Limb (tissue), 2 donors: ENCODE results near the gene POLDIP2.

Source experiments
- DNase-seq, 2 donors: peaks; one replicate each; pipeline ENCODE4 v3.0.0-alpha.2; 2016; ENCODE audit errors: extremely low spot score in 2 of 2

Gene POLDIP2, protein sequence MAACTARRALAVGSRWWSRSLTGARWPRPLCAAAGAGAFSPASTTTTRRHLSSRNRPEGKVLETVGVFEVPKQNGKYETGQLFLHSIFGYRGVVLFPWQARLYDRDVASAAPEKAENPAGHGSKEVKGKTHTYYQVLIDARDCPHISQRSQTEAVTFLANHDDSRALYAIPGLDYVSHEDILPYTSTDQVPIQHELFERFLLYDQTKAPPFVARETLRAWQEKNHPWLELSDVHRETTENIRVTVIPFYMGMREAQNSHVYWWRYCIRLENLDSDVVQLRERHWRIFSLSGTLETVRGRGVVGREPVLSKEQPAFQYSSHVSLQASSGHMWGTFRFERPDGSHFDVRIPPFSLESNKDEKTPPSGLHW

DNA sequence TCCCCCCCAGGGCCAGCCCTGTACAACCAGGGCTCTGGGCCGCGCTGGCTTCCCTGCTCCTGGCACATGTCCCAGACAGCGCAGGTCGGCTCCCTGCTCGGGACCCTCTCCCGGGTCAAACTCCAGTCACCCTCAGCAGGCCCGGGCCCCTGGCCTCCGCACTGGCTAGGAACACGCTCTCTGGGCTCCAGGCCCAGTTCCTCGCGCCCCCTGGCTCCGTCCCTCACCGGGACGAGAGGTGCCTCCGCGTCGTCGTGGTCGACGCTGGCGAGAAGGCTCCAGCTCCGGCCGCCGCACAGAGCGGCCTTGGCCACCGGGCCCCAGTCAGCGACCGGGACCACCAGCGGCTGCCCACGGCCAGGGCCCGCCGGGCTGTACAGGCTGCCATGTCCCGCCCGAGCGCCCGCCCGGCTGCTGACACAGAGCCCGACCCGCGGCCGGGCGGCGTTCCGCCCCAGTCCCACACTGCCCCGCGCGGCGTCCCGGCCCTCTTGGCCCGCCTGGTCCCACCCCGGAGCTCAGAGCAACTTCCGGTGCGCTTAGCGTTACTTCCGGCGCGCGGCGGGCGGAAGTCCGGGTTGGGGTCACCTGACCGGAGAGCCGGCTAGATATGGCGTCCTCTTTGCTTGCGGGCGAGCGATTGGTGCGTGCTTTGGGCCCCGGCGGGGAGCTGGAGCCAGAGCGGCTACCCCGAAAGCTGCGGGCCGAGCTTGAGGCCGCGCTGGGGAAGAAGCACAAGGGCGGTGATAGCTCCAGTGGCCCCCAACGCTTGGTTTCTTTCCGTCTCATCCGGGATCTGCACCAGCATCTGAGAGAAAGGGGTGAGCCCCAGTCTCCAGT is at the start of gene POLDIP2:
POLDIP2 (minus strand) TSS at position 467 of the 840 bp plus-strand sequence; CDS start at position 388, 79 bp downstream.
- peak; percentile 96 to 97 for DNase-seq

DNA sequence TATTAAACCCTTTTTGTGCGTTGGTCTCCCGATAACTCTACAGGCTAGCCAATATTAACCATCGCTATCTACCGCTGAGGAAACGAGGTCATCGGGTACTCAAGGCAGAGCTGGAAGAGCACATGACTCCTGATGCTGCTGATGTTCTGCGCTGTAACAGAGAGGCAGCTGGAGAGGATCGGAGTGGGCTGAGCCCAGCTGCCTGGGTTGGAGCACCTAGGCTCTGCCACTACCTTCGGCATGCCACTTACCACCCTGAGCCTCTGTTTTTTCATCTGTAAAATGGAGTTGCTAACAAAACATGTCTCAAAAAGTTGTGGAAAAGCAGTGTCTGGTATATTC is 49.1 kb upstream of the POLDIP2 start:
- DNase-seq = no peak

DNA sequence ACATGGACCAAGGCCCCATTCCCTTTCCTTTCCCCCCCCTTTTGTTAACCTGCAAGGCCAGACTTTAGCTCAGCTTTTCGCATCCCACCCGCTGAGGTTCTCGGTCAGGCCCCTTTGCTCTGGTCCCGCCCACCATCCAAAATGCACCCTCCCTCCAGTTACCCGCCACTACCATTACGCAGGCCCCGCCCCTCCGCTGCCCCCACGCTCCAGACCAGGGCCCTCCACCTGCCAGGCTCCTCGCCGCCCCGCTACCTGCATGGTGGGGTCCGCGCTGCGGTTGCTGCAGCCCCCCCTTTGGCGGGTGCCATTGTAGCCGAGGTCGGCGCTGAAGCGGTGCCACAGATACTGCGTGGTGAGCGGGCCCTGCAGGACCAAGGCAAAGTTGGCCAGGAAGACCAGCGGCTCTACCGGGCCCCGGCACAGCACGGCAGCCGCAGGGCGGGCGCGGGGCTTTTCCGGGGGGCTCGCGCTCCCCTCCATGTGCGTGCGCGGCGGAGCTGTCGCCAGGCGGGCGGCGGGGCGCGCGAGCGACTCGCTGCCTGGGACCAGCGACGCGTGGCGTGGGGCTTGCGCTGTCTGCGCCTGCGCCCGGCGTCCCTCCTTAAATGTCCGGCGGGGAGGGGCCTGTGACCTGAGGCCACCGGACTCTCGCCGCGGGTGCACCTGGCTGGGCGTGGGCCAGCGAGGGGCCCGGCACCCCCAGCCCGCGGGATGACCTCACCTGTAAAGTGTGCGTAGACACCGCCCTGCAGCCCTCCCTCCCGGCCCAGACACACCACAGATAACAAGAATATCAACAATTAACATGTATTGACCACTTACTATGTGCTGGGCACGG is 48.5 kb upstream of the POLDIP2 start, which contains the start of gene SLC46A1:
SLC46A1 (minus strand) TSS at position 581 of the 841 bp plus-strand sequence; CDS start at position 483, 98 bp downstream.
- DNase-seq = peak; percentile 32 to 80

DNA sequence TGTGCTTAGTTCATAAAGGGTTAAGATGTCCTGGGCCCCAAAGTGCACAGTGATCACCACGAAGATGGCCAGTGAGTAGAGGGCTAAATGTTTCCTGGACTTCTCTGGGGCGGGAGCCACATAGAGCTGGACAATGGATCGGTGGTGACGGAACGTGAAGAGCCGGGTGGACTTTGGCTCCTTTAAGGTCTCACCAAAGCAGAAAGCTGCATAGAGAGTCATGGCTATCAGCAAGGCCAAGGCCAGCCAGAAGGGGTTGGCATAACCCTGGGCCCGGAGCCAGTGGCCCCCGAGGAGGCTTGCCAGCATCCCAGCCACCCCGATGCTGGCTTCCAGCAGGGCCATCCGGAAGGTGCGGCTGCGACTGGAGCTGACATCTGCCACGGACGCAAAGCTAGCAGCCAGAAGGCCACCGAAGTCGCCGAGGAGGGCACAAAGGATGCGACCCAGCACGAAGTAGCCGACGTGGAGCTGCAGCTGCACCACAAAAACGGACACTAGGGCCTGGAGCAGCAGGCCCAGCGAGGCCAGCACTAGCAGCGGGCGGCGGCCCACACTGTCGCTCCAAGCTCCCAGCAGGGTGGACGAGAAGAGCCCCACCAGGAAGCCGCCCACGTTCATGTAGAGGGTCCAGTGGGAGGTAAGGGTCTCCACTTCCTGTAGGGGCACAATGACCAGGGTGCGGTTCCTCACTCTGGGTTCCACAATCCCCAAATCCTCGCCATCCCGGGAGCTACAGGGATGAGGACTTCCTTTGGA is 47.7 kb upstream of the POLDIP2 start:
- no peak for DNase-seq

DNA sequence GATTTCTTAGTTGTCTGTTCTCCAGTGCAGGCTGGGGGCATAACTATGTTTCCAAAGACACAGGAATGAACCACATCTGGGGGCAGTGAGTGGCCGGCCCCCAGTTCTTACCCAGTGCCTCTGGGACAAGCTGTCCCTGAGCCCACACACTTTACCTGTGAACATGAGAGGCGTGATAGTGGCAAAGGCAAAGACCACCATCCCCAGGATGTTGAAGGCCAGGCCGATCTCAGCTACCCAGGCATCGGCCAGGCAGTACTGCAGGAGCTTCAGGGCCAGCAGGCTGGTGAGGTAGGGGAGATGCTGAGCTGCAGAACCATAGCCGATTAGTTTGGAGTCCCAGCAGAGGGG is 47.1 kb upstream of the POLDIP2 start:
- DNase-seq = no peak

DNA sequence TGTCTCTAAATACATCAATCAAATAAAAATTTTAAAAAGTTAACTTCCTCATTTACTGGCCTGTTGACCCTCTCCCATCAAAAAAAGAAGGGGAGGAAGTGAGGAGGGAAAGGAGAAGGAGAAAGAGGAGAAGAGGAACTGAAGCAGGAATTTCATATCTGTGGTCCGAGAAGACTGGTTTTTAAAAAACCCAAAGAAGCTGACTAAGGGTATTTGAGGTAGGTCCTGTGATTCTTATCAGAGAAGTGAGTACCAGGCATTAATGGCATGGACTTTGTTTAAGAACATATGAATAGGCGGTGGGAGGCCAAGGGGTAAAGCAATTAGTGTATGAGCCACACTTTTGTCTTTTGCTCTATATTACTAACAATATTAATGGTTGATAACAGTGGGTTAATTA is 46.7 kb upstream of the POLDIP2 start:
- no peak for DNase-seq

DNA sequence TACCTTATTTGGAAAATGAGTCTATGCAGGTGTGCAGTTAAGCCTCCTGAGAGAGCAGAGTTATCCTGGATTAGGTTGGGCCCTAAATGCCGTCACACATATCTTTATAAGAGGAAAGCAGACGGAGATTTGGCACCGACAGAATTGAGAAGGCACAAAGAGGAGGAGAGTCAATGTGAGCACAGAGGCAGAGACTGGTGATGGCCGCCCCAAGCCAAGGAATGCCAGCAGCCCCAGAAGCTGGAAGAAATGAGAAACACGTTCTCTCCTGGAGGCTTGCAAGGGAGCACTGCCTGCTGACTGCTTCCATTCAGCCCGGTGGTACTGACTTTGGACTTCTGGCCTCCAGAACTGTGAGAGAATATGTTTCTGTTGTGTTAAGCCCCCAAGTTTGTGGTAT is 45.5 kb upstream of the POLDIP2 start:
- no peak for DNase-seq

DNA sequence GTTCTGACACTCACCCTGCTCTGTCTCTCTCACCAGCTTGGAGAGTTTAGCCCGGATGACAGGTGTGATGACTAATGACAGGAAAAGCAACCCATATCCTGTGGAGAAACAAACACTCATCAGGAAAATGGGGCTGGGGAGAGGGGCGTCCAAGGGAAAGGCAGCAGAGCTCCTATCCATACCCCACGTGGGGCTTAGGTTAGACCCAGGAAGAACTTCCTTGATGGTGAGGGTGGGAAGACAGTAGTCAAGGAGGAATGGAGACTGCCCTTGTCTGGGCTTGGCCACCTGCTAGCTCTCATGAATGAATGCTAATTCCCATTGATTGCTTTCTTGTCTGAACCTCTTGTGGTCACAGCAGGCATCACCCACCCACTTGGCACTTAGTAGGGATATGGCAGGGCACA is 44.9 kb upstream of the POLDIP2 start:
- no peak for DNase-seq

DNA sequence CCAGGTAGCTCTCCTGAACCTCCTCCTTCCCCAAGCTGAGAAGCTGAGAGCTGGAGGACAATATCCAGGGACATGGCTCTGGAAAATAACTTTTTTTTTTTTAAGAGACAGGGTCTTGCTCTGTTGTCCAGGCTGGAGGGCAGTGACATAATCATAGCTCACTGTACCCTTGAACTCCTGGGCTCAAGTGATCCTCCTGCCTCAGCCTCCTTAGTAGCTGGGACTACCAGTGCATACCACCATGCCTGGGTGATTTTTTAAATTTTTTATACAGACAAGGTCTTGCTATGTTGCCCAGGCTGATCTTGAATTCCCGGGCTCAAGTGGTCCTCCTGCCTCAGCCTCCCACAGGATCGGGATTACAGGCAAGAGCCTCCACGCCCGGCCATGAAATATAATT is 42.5 kb upstream of the POLDIP2 start:
- DNase-seq = no peak

DNA sequence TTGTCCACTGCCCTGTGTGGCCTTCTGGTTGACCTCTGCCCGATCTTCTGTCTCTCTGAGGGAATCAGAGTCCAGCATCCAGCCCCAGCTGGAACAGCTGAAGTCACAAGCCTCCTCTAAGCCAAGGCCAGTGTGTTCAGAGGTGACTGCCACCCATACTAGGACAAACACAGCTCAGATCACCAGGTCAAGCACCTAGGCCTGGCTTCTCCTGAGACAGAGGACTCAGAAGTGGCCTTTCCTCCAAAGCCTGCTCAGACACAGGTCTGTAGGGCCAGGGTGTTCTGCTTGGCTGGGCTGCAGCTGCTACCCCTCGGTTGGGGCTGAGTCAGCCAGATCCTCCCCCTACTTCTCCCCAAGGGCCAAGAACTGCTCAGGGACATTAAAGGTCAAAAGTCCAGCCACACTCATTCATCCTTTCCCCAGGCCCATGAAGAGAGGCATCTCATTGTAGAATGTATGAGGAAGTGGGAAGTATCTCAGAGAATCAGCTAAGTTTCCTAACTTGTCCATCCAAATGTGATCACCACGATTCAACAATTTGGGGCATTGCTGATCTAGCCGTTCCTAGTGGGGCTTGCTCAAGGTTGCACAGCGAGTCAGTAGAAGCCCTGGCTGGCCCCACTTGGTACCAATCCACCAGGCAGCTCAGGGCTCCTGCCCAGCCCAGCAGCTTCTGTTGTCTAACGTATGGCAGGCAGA is 41.1 kb upstream of the POLDIP2 start:
- DNase-seq = no peak

DNA sequence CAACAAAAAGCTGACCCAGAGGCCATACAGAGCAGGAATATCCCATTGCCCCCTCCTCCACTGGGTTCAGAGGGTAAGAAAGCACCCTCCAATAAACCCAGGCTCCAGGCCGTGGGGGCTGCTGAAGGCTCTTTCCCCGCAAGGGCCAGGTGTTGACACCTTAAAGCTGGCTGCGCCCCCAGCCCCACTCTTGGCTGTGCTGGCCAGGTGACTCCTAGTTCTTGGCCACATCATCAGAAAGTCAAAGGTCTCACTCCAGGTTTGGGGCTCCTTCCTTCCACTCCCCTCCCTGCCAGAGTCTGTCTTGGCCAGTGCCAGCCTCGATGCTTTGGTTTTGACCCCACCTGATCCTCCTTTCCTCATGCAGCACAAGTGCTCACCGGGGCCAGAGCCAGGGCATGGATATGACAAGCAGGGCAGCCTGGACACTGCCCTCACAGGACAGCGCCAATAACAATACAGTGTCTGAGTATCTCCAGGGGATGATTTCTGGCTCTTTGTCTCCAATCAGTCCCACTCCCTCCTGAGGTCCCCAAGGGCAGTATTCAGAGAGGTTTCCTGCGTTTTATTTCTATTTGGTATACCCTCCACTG is 40.5 kb upstream of the POLDIP2 start:
- DNase-seq = no peak

DNA sequence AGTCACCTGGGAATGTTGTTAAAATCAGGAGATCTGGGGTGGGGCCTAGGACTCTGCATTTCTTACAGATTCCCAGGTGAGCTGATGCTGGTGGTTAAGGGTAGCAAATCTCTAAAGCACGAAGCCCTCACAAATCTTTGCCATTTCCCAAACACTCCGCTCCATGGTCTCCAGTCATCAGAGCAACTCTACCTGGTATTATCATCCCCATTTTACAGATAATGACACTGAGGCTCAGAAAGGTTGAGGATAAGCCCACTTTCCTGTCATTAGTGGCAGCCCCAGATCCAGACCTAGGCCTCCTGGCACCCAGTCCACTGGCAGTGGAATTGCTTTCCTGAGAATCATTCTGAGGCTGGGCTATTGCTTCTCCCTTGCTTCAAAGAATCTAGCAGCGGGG is 39.9 kb upstream of the POLDIP2 start:
- no peak for DNase-seq

DNA sequence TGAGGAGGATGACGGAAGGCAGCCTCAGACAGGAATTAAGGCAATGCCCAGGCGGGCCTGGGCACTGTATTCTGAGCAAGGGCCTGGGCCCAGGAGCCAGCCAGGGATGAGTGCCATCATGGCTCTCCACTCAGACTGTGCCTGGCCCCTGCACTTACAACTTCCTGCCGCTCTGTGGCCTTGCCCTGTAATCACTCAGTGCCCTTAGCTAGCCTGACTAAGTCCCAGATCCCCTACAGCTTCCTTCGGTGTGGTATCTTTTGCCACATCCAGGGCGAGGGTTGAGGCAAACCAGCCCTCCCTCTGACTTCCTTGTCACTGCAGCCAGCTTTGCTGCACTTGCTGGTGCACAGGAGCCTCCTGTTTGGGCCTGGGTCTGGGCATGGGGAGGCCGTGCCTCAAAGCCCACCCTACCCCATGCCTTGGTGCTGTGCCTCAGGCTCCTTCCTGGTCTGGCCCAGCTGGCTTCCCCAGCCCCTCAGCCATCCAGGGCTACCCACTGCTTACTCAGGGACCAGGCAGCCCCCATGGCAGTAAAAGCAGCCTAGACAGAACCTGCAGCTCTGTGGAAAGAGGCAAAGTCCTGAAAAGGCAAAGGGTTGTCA is 39.4 kb upstream of the POLDIP2 start:
- no peak for DNase-seq

DNA sequence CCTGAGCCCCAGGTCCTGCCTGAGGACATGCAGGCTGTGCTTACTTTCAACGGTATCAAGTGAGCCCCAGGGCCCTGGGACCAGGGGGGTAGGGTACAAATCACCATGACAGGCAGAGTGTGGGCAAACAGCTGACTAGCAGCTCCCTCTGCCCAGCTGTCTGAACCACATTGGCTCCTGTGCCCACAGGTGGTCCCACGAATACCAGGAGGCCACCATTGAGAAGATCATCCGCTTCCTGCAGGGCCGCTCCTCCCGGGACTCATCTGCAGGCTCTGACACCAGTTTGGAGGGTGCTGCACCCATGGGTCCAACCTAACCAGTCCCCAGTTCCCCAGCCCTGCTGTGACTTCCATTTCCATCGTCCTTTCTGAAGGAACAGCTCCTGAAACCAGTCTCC is 38.6 kb upstream of the POLDIP2 start:
- no peak for DNase-seq

DNA sequence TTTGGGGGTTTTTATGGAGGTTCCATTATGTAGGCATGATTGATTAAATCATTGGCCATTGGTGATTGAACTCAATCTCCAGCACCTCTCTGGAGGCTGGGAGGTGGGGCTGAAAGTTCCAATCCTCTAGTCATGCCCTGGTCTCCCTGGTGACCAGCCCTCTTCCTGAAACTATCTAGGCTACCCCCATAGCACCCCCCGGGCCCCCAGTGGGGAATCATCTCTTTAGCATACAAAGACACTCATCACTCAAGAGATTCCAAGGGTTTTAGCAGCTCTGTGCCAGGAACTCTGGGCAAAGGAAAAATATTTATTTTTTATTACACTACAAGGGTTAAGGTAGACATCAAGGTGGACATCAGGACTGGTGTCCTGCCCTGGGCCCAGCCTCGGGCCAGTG is 38.1 kb upstream of the POLDIP2 start:
- DNase-seq = no peak

DNA sequence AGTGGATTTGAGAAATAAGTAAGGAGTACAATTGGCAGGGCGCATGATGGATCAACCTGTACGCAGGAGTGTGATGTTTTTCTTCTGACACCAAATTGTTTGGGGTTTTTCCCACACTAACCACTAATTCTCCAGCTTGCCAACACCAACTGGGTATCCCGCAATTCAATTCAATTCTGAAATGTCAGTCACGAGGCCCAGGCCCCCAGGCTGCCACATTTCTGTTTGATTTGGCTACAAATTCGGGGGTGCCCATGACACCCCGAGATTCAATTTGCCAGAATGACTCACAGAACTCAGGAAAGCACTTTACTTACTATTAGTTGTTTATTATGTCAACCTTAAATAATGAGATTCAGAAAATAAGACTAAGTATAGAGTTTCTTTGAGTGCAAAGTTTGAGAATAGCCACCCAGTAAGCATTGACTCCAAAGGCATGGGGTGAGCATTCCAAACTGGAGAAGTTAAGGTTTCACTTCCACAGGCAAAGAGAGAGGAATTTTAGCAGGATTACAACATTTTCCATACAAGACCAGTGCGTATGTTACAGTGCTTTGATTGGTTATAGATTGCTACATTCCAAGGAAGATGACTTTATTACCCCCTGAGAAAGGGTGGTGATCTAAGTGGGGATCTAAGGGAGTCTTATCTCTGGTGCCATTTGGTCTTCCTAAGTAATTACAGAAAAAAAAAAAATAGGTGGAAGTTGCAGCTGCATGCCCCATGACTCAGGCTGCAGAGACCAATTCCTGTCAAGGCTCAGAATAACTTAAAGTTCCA is 37.2 kb upstream of the POLDIP2 start:
- DNase-seq = no peak

DNA sequence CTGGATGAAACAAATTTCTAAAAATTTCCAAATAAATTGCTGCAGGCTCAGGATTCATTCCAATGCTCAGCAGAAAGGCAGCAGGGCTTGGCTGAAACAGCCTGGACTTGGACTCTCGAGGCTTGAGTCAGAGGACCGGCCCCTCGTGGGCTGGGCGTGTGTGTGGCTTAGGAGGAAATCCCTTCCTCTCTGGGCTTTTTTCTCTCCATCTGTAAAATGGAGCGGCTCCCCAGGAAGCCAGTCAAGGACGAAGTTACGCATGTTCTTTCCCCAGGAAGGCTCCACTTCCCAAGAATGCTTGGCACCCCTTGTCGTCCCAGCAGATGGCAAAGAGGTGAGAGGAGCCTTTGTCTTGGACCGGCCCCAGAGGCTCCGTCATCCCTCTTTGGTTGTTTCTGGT is 35.2 kb upstream of the POLDIP2 start:
- no peak for DNase-seq

DNA sequence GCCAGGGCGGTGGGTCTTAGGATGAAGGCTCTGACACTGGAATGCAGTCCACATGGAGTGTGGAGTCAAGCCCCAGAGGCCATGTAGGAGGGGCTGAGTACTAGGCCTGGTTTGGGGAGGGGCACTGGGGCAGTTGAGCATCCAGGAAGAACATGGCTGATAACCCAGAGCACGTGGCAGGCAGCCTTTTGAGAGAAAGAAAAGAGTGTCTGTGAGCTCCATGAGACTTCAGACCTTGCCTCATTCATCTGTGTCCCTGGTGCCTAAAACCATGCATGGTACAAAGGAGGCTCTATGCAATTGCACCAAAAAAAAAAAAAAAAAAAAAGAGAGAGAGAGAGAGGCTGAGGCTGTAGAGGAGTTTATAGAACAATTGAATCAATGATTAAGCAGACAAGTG is 34.1 kb upstream of the POLDIP2 start:
- DNase-seq = no peak

DNA sequence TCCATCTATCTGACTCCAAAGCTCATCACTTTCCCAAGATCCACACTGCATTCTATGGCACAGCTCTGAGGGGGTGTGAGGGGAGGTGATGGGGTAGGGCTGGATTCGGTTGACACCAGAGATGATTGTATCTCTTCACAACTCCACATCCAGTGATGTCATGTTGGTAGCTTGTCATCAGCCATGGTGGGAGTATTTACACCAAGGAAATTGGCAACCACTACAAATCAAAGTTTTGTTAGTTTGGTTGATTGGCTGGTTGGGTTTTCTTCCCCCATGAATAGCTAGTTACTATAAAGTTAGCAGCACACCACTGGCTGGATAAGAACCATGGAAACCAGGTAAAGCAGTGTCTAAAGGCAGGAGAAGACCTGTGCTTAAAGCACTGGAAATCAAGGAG is 33.7 kb upstream of the POLDIP2 start:
- no peak for DNase-seq
